ENCODE results near the gene EN2.

DNA sequence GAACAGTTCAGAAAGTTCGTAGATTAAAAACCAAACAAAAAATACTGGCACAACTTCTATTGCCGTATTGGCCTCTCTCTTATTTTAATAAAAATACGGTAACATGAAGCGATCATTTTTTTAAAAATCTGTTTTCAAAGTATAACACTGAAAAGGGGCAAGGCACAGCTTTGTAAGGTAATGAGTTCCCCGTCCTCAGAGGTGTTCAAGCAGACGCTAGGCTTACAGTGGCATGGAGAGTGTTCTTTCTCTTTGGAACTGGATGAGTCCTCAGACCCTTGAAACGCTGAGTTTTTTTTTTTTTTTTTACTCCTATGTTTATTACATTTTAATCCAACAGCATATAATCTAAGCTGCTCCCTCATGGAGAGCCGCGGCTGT lies 7.8 kb downstream of the EN2 start:
- TF ChIP-seq HES4 (CRISPR knock-in tag; IDR thresholded peaks at IDR 0.05; ENCODE audit: borderline replicate concordance) (no peak), ZNF253 (CRISPR knock-in tag; IDR thresholded peaks at IDR 0.05; ENCODE audit: borderline replicate concordance) (no peak), RAD21 (CRISPR knock-in tag; IDR thresholded peaks at IDR 0.05) (no peak), TBX2 (CRISPR knock-in tag; IDR thresholded peaks at IDR 0.05; ENCODE audit: borderline replicate concordance) (no peak), ZNF564 (CRISPR knock-in tag; IDR thresholded peaks at IDR 0.05) (no peak), YEATS2 (CRISPR knock-in tag; IDR thresholded peaks at IDR 0.05; ENCODE audit: borderline replicate concordance) (no peak), SRSF4 (IDR thresholded peaks at IDR 0.05; ENCODE audit: low read depth, low read length, poor library complexity, severe bottlenecking) (no peak), MTF1 (CRISPR knock-in tag; IDR thresholded peaks at IDR 0.05) (no peak)
- TF ChIP-seq, protein P1, sequence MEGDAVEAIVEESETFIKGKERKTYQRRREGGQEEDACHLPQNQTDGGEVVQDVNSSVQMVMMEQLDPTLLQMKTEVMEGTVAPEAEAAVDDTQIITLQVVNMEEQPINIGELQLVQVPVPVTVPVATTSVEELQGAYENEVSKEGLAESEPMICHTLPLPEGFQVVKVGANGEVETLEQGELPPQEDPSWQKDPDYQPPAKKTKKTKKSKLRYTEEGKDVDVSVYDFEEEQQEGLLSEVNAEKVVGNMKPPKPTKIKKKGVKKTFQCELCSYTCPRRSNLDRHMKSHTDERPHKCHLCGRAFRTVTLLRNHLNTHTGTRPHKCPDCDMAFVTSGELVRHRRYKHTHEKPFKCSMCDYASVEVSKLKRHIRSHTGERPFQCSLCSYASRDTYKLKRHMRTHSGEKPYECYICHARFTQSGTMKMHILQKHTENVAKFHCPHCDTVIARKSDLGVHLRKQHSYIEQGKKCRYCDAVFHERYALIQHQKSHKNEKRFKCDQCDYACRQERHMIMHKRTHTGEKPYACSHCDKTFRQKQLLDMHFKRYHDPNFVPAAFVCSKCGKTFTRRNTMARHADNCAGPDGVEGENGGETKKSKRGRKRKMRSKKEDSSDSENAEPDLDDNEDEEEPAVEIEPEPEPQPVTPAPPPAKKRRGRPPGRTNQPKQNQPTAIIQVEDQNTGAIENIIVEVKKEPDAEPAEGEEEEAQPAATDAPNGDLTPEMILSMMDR (CRISPR knock-in tag; IDR thresholded peaks at IDR 0.05): no peak
- TF ChIP-seq, protein P2, sequence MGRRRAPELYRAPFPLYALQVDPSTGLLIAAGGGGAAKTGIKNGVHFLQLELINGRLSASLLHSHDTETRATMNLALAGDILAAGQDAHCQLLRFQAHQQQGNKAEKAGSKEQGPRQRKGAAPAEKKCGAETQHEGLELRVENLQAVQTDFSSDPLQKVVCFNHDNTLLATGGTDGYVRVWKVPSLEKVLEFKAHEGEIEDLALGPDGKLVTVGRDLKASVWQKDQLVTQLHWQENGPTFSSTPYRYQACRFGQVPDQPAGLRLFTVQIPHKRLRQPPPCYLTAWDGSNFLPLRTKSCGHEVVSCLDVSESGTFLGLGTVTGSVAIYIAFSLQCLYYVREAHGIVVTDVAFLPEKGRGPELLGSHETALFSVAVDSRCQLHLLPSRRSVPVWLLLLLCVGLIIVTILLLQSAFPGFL (CRISPR knock-in tag; IDR thresholded peaks at IDR 0.05): no peak
- TF ChIP-seq, protein P3, sequence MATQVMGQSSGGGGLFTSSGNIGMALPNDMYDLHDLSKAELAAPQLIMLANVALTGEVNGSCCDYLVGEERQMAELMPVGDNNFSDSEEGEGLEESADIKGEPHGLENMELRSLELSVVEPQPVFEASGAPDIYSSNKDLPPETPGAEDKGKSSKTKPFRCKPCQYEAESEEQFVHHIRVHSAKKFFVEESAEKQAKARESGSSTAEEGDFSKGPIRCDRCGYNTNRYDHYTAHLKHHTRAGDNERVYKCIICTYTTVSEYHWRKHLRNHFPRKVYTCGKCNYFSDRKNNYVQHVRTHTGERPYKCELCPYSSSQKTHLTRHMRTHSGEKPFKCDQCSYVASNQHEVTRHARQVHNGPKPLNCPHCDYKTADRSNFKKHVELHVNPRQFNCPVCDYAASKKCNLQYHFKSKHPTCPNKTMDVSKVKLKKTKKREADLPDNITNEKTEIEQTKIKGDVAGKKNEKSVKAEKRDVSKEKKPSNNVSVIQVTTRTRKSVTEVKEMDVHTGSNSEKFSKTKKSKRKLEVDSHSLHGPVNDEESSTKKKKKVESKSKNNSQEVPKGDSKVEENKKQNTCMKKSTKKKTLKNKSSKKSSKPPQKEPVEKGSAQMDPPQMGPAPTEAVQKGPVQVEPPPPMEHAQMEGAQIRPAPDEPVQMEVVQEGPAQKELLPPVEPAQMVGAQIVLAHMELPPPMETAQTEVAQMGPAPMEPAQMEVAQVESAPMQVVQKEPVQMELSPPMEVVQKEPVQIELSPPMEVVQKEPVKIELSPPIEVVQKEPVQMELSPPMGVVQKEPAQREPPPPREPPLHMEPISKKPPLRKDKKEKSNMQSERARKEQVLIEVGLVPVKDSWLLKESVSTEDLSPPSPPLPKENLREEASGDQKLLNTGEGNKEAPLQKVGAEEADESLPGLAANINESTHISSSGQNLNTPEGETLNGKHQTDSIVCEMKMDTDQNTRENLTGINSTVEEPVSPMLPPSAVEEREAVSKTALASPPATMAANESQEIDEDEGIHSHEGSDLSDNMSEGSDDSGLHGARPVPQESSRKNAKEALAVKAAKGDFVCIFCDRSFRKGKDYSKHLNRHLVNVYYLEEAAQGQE (IDR thresholded peaks at IDR 0.05; ENCODE audit: borderline replicate concordance in 1 of 2, low read depth in 1 of 2, low read length in 2 of 2): no peak
- TF ChIP-seq, protein P4, sequence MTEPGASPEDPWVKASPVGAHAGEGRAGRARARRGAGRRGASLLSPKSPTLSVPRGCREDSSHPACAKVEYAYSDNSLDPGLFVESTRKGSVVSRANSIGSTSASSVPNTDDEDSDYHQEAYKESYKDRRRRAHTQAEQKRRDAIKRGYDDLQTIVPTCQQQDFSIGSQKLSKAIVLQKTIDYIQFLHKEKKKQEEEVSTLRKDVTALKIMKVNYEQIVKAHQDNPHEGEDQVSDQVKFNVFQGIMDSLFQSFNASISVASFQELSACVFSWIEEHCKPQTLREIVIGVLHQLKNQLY (CRISPR knock-in tag; IDR thresholded peaks at IDR 0.05): no peak
- TF ChIP-seq, protein P5, sequence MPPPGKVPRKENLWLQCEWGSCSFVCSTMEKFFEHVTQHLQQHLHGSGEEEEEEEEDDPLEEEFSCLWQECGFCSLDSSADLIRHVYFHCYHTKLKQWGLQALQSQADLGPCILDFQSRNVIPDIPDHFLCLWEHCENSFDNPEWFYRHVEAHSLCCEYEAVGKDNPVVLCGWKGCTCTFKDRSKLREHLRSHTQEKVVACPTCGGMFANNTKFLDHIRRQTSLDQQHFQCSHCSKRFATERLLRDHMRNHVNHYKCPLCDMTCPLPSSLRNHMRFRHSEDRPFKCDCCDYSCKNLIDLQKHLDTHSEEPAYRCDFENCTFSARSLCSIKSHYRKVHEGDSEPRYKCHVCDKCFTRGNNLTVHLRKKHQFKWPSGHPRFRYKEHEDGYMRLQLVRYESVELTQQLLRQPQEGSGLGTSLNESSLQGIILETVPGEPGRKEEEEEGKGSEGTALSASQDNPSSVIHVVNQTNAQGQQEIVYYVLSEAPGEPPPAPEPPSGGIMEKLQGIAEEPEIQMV (CRISPR knock-in tag; IDR thresholded peaks at IDR 0.05; ENCODE audit: low read depth): no peak

Data from HepG2 (cell line).